ENCODE measurements around the gene DST. TPM values are rescaled to one million over a fixed set of nuclear protein-coding genes. Genes with fewer than 3 reads are reported as not detected.
"Not testable (repeated sequence)": the region's sequence is repeated elsewhere in the genome, so short reads cannot be mapped to it uniquely, and the experiment has no call there.

The DST gene
- total RNA-seq, 2 experiments from 2014 or later, result 5.7 to 6.2 TPM

DNA sequence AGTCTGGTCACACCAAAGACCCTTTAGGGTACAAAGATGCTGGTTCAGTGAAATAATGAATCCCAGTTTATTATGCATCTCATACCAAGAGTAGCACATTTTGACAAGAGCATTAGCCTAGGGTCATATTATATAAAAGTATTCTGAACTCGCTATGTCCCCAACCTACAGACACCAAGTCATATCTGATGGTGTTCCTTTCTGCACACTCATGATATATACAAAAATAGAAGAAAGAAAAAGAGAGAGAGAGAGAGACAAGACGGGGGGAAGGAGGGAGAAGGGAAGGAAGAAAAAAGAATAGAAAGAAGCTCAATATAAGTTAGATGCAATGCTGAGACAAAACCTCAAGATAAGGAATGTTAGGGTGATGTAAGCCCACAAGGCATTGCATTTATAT lies 131.1 kb downstream of the DST start:
- no peak for DNase-seq
- H3K27me3 Mint-ChIP-seq, result no peaks in the 10 kb centered on the region
- H3K4me1 Mint-ChIP-seq (ENCODE audit: low read depth), result no peaks in the 10 kb centered on the region
- H3K27ac Mint-ChIP-seq, result no peak overlapping the region
- no peak overlapping the region for H3K4me3 Mint-ChIP-seq
- intact Hi-C loops (cut with micrococcal nuclease), result no loop called here
- ChIA-PET POLR2A (no interaction called here), CTCF (no interaction called here)
- no peaks in the 10 kb centered on the region for H3K9me3 Mint-ChIP-seq
- H3K36me3 Mint-ChIP-seq, result no peaks in the 10 kb centered on the region

GRCh38 chr6:56510984-56511531 lies 131.6 kb downstream of the DST start:
- Mint-ChIP-seq H3K4me3 (no peak overlapping the region), H3K36me3 (no peaks in the 10 kb centered on the region), H3K9me3 (no peaks in the 10 kb centered on the region), H3K27me3 (no peaks in the 10 kb centered on the region), H3K27ac (no peak overlapping the region), H3K4me1 (ENCODE audit: low read depth) (no peaks in the 10 kb centered on the region)
- no peak for DNase-seq
- intact Hi-C loops (cut with micrococcal nuclease), result no loop called here
- ChIA-PET POLR2A (no interaction called here), CTCF (no interaction called here)

DNA sequence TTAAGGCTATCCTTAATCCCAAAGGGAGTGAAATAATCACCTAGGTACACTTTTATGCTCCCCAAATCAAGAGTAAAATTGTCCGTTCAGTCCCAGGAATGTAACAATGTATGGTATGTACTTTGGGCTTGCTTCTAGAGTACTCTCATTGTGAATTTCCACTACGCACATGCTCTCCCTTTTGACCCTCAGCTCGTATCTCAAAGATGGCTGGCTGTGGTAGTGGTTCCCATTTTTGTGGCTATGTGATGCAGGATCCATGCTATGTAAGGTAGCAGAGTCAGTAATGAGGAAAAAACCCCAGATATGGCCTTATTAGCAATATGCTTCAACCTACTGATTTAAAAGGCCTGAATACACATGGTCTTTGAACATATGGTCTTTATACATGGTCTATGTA lies 133.7 kb downstream of the DST start:
- no peaks in the 10 kb centered on the region for H3K27me3 Mint-ChIP-seq
- DNase-seq, result no peak
- H3K9me3 Mint-ChIP-seq, result no peaks in the 10 kb centered on the region
- no peak overlapping the region for H3K4me3 Mint-ChIP-seq
- no peaks in the 10 kb centered on the region for H3K36me3 Mint-ChIP-seq
- intact Hi-C loops (cut with micrococcal nuclease), result no loop called here
- no peak overlapping the region for H3K27ac Mint-ChIP-seq
- POLR2A ChIA-PET, result no interaction called here
- H3K4me1 Mint-ChIP-seq (ENCODE audit: low read depth), result no peaks in the 10 kb centered on the region
- CTCF ChIA-PET, result no interaction called here

DNA sequence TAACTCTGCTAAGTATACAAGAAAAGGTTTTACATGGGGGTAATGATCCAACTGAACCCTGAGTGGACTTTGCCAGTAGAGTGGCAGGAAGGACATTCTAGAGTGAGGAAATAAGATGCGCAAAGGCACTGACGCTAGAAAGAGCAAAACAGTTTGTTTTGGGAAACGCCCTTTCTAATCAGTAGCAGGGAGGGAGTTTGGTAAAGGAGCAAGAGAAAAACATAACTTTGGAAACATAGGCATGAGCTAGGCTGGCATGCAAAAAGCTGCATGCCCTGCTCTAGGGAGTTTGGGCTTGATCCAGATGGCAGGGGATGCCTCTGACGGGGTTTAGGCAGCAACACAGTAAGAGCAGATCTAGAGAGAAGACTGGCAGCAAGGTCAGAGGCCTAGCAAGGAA lies 135.2 kb downstream of the DST start:
- intact Hi-C loops (cut with micrococcal nuclease), result no loop called here
- Mint-ChIP-seq H3K27ac (no peak overlapping the region), H3K4me1 (ENCODE audit: low read depth) (no peaks in the 10 kb centered on the region), H3K9me3 (no peaks in the 10 kb centered on the region), H3K4me3 (no peak overlapping the region), H3K27me3 (peaks cover 1% of the 10 kb centered on the region), H3K36me3 (no peaks in the 10 kb centered on the region)
- POLR2A ChIA-PET, result no interaction called here
- CTCF ChIA-PET, result no interaction called here
- DNase-seq, result no peak

- no peak for DNase-seq
- Mint-ChIP-seq H3K36me3 (no peaks in the 10 kb centered on the region), H3K27me3 (peaks cover 1% of the 10 kb centered on the region), H3K4me1 (ENCODE audit: low read depth) (no peaks in the 10 kb centered on the region), H3K9me3 (no peaks in the 10 kb centered on the region), H3K27ac (no peak overlapping the region), H3K4me3 (no peak overlapping the region)
- POLR2A ChIA-PET, result no interaction called here
- intact Hi-C loops (cut with micrococcal nuclease), result no loop called here
- CTCF ChIA-PET, result no interaction called here
Measured at GRCh38 chr6:56505512-56506260, 137.0 kb downstream of the DST start.

DNA sequence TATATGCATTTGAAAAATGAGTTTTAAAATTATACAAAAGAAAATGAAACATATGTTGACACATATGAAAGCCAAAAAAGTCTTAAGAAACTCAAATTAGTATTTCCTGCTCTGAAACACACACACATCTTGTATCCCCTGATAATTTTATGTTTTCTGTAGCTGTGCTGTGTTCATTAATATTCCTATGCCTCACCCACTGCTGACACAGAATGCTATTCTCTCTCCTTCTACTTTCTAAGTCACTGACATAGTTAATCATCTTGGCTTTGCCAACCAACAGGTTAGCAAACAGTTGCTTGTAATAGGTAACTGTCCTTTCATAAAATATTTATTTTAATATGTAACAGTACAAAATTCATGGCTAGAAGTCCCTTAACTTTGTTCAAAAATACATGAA lies 140.7 kb downstream of the DST start:
- intact Hi-C loops (cut with micrococcal nuclease), result no loop called here
- H3K27me3 Mint-ChIP-seq, result peaks cover 1% of the 10 kb centered on the region
- no peak for DNase-seq
- H3K4me3 Mint-ChIP-seq, result no peak overlapping the region
- H3K4me1 Mint-ChIP-seq (ENCODE audit: low read depth), result no peaks in the 10 kb centered on the region
- no peaks in the 10 kb centered on the region for H3K9me3 Mint-ChIP-seq
- no peak overlapping the region for H3K27ac Mint-ChIP-seq
- H3K36me3 Mint-ChIP-seq, result no peaks in the 10 kb centered on the region
- ChIA-PET POLR2A (no interaction called here), CTCF (no interaction called here)

GRCh38 chr6:56499095-56499494 lies 143.6 kb downstream of the DST start:
- intact Hi-C loops (cut with micrococcal nuclease), result no loop called here
- Mint-ChIP-seq H3K36me3 (no peaks in the 10 kb centered on the region), H3K9me3 (no peaks in the 10 kb centered on the region), H3K4me3 (no peak overlapping the region), H3K4me1 (ENCODE audit: low read depth) (no peaks in the 10 kb centered on the region), H3K27ac (no peak overlapping the region), H3K27me3 (peaks cover 1% of the 10 kb centered on the region)
- ChIA-PET CTCF (no interaction called here), POLR2A (no interaction called here)
- no peak for DNase-seq

DNA sequence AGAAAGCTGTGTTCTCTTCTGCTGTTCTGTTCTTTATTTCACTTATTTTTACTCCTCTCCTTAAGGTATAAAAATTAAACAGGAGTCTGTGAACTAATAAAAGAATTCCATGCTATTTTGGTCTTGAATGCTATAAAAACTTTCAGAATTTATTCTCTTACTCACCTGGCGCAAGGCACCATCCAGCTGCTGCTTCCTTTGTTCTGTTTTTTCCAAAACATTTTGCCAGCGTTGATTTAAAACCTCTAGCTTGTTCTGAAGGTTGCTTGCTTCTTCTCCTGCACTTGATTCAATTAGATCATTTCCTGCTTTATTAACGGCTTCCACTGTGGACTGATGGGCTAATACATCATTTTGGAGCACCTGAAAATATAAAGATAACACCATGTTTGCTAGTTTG lies 145.0 kb downstream of the DST start:
- H3K27me3 Mint-ChIP-seq, result no peaks in the 10 kb centered on the region
- H3K4me3 Mint-ChIP-seq, result no peak overlapping the region
- H3K4me1 Mint-ChIP-seq (ENCODE audit: low read depth), result no peaks in the 10 kb centered on the region
- POLR2A ChIA-PET, result no interaction called here
- no peak overlapping the region for H3K27ac Mint-ChIP-seq
- intact Hi-C loops (cut with micrococcal nuclease), result no loop called here
- H3K36me3 Mint-ChIP-seq, result no peaks in the 10 kb centered on the region
- DNase-seq, result no peak
- H3K9me3 Mint-ChIP-seq, result no peaks in the 10 kb centered on the region
- CTCF ChIA-PET, result no interaction called here

DNA sequence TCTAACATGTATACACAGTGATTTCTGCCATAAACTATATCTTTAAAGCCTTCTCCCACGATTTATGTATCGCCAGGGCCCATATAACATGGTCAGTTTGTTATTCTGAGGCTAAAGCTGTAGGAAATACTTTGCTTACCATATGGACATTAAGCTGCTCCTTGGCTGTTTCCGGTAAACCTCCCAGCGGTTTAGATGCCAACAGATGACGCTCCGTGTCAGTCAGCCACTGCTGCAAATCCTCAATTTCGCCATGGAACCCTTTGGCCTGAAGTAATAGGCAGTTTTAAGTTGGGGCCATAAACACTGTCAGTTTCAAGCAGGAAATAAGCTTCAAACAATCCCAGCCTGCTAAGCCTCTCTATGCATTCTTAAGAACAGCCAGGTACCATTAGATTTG lies 145.4 kb downstream of the DST start:
- H3K4me1 Mint-ChIP-seq (ENCODE audit: low read depth), result no peaks in the 10 kb centered on the region
- CTCF ChIA-PET, result no interaction called here
- POLR2A ChIA-PET, result no interaction called here
- H3K36me3 Mint-ChIP-seq, result no peaks in the 10 kb centered on the region
- H3K4me3 Mint-ChIP-seq, result no peak overlapping the region
- H3K27me3 Mint-ChIP-seq, result no peaks in the 10 kb centered on the region
- no peaks in the 10 kb centered on the region for H3K9me3 Mint-ChIP-seq
- no peak overlapping the region for H3K27ac Mint-ChIP-seq
- intact Hi-C loops (cut with micrococcal nuclease), result no loop called here
- no peak for DNase-seq

DNA sequence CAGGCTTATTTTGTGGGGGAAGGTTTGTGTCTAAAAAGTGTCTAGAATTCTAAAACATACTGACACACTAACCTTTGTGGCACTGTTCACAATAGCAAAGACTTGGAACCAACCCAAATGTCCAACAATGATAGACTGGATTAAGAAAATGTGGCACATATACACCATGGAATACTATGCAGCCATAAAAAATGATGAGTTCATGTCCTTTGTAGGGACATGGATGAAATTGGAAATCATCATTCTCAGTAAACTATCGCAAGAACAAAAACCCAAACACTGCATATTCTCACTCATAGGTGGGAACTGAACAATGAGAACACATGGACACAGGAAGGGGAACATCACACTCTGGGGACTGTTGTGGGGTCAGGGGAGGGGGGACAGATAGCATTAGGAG lies 146.0 kb downstream of the DST start:
- POLR2A ChIA-PET; H3K4me3 Mint-ChIP-seq; H3K4me1 Mint-ChIP-seq (ENCODE audit: low read depth); DNase-seq; H3K9me3 Mint-ChIP-seq; H3K36me3 Mint-ChIP-seq; H3K27ac Mint-ChIP-seq; H3K27me3 Mint-ChIP-seq; intact Hi-C loops (cut with micrococcal nuclease); CTCF ChIA-PET: not testable (repeated sequence)

GRCh38 chr6:56495654-56496053 lies 147.0 kb downstream of the DST start:
- CTCF ChIA-PET, result no interaction called here
- POLR2A ChIA-PET, result no interaction called here
- H3K36me3 Mint-ChIP-seq, result no peaks in the 10 kb centered on the region
- no peak overlapping the region for H3K27ac Mint-ChIP-seq
- no peaks in the 10 kb centered on the region for H3K4me1 Mint-ChIP-seq (ENCODE audit: low read depth)
- intact Hi-C loops (cut with micrococcal nuclease), result no loop called here
- H3K9me3 Mint-ChIP-seq, result no peaks in the 10 kb centered on the region
- H3K4me3 Mint-ChIP-seq, result no peak overlapping the region
- DNase-seq, result no peak
- no peaks in the 10 kb centered on the region for H3K27me3 Mint-ChIP-seq

- ChIA-PET CTCF (interaction anchor here (0.8 kb wide), 1 partner anchor 79 kb away, joined by 4 read pairs; no protein-coding TSS in a partner anchor), POLR2A (no interaction called here)
Measured at GRCh38 chr6:56491606-56492328, 150.9 kb downstream of the DST start.

DNA sequence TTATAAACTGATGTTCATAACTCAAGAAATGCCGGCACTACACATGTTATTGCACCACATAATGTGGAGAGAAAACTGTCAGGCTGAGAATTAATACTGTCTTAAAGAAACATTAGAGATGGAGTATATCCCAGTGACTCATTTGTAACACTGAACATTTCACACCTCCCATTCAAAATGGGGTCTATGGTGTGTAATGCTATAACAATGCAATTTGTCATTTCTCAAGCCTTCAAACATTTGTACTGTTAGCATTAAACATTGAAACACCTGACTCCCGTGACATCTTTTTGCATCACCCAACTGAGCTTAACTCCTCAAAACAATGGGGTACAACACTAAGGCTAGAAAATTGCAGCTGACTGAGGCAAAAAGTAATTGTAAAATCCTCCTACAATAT lies 151.7 kb downstream of the DST start:
- DNase-seq, result no peak
- ChIA-PET POLR2A (no interaction called here), CTCF (interaction anchor here (0.8 kb wide), 1 partner anchor 79 kb away, joined by 4 read pairs; no protein-coding TSS in a partner anchor)
- no peaks in the 10 kb centered on the region for H3K27me3 Mint-ChIP-seq
- no peak overlapping the region for H3K27ac Mint-ChIP-seq
- H3K36me3 Mint-ChIP-seq, result no peaks in the 10 kb centered on the region
- no peaks in the 10 kb centered on the region for H3K9me3 Mint-ChIP-seq
- intact Hi-C loops (cut with micrococcal nuclease), result no loop called here
- no peaks in the 10 kb centered on the region for H3K4me1 Mint-ChIP-seq (ENCODE audit: low read depth)
- H3K4me3 Mint-ChIP-seq, result no peak overlapping the region

More at GRCh38 chr6:56491606-56492328, 150.9 kb downstream of the DST start:
- H3K4me1 Mint-ChIP-seq (ENCODE audit: low read depth), result no peaks in the 10 kb centered on the region
- no peaks in the 10 kb centered on the region for H3K27me3 Mint-ChIP-seq
- intact Hi-C loops (cut with micrococcal nuclease), result no loop called here
- no peak for DNase-seq
- no peaks in the 10 kb centered on the region for H3K9me3 Mint-ChIP-seq
- no peaks in the 10 kb centered on the region for H3K36me3 Mint-ChIP-seq
- H3K4me3 Mint-ChIP-seq, result no peak overlapping the region
- no peak overlapping the region for H3K27ac Mint-ChIP-seq

Data from activated CD4-positive, alpha-beta memory T cell treated with anti-CD3 and anti-CD28 coated beads for 36 hours (primary cell).